ENCODE results near the gene ABCA2. TPM values are rescaled to one million over a fixed set of nuclear protein-coding genes. Genes with fewer than 3 reads are reported as not detected.
A peak's percentile ranks its signal among the peaks of the same experiment; 100 is the strongest.

ABCA2 gene
- total and polyA plus RNA-seq, 9 of the 15 experiments (the other 6 are each of a cell fraction or from before 2014, with no cell fraction given), result 0.69 to 16.3 (median 6.1) TPM; not detected in 2

- peaks cover 3% of the 10 kb centered on the region; the same call in 1 of the 3 replicates for H3K79me2 ChIP-seq (ENCODE audit: control insufficient read depth, insufficient read depth, low read length)
- TF ChIP-seq EHMT2 (IDR thresholded peaks at IDR 0.05), result no peak
- TF ChIP-seq NFIC (IDR thresholded peaks at IDR 0.05), result peak; percentile 87
- peak; percentile 53 for TF ChIP-seq HNRNPL (IDR thresholded peaks at IDR 0.05; ENCODE audit: low read depth, low read length)
- H3K36me3 ChIP-seq (ENCODE audit: control insufficient read depth, insufficient read depth, low read length), result no peaks in the 10 kb centered on the region
- no peak overlapping the region for H3K27ac ChIP-seq (ENCODE audit: extremely low read depth, low read depth, low read length)
- H3K9ac ChIP-seq (ENCODE audit: insufficient read depth in 1 of 2, low read depth in 2 of 2, low read length in 2 of 2), result peak overlapping the region in 1 of 2 experiments; percentile 13; a peak in 1 of 4 replicates
- 57% methylated on average over 62 of the region's 65 CpGs for WGBS (ENCODE audit: insufficient coverage, low coverage, missing lambda C conversion rate)
- in situ Hi-C loops (cut with MboI), result no loop called here
- CTCF ChIA-PET (ENCODE audit: low intra/inter-chr PET ratio), result interaction anchor here (0.6 to 1.0 kb wide), 2 partner anchors 15 to 30 kb away, joined by 3 to 5 read pairs; partner anchors contain the start of gene NPDC1
- no TSS peak for BruUV-seq (replicated peaks)
- intact Hi-C loops (cut with micrococcal nuclease), result no loop called here
- H3K27me3 ChIP-seq (ENCODE audit: control insufficient read depth in 2 of 2, insufficient read depth in 2 of 2, low read length in 2 of 2), result no peaks in the 10 kb centered on the region
- POLR2A ChIA-PET, result interaction anchor here (0.7 kb wide), 1 partner anchor 122 kb away, joined by 3 read pairs; no protein-coding TSS in a partner anchor
- no peak overlapping the region for H2AFZ ChIP-seq (ENCODE audit: low read depth, low read length)
- H3K9me3 ChIP-seq (replicated peaks; ENCODE audit: control insufficient read depth, insufficient read depth, low read depth, low read length), result no peaks in the 10 kb centered on the region
- FAIRE-seq, result no peak
- H3K9me1 ChIP-seq (ENCODE audit: control insufficient read depth, insufficient read depth, low read length), result no peaks in the 10 kb centered on the region
- H3K4me1 ChIP-seq (replicated peaks in 1 of 2; ENCODE audit: control insufficient read depth in 2 of 2, insufficient read depth in 2 of 2, low read length in 2 of 2), result peaks cover 9 to 85% of the 10 kb centered on the region in 2 experiments; a peak in 4 of 5 replicates
- H4K20me1 ChIP-seq (replicated peaks; ENCODE audit: control insufficient read depth, insufficient read depth, low read length), result no peaks in the 10 kb centered on the region
- DNase-seq (ENCODE audit: extremely low read depth in 1 of 4, low spot score in 3 of 4), result no peak
- H3K4me3 ChIP-seq, result no peak overlapping the region
- no peak for ATAC-seq
- H3K4me2 ChIP-seq (ENCODE audit: insufficient read depth, low read length), result no peak overlapping the region
Observed at GRCh38 chr9:137030538-137031527, 2.8 kb upstream of the ABCA2 start.

- Histone ChIP-seq H3K4me1 (replicated peaks in 1 of 2; ENCODE audit: control insufficient read depth in 2 of 2, insufficient read depth in 2 of 2, low read length in 2 of 2) (peaks cover 9 to 85% of the 10 kb centered on the region in 2 experiments; a peak in 4 of 5 replicates), H4K20me1 (replicated peaks; ENCODE audit: control insufficient read depth, insufficient read depth, low read length) (no peaks in the 10 kb centered on the region), H3K27ac (ENCODE audit: extremely low read depth, low read depth, low read length) (no peak overlapping the region), H3K4me3 (no peak overlapping the region), H3K27me3 (ENCODE audit: control insufficient read depth in 2 of 2, insufficient read depth in 2 of 2, low read length in 2 of 2) (no peaks in the 10 kb centered on the region), H3K79me2 (ENCODE audit: control insufficient read depth, insufficient read depth, low read length) (peaks cover 3% of the 10 kb centered on the region; the same call in 1 of the 3 replicates), H2AFZ (ENCODE audit: low read depth, low read length) (no peak overlapping the region), H3K36me3 (ENCODE audit: control insufficient read depth, insufficient read depth, low read length) (no peaks in the 10 kb centered on the region), H3K9me3 (replicated peaks; ENCODE audit: control insufficient read depth, insufficient read depth, low read depth, low read length) (no peaks in the 10 kb centered on the region), H3K9me1 (ENCODE audit: control insufficient read depth, insufficient read depth, low read length) (no peaks in the 10 kb centered on the region), H3K9ac (ENCODE audit: insufficient read depth in 1 of 2, low read depth in 2 of 2, low read length in 2 of 2) (no peak overlapping the region), H3K4me2 (ENCODE audit: insufficient read depth, low read length) (no peak overlapping the region)
- BruUV-seq (replicated peaks), result no TSS peak
- DNase-seq (ENCODE audit: extremely low read depth in 1 of 4, low spot score in 3 of 4), result no peak
- ATAC-seq, result no peak
- FAIRE-seq, result no peak
- 26% methylated on average over 12 of the region's 15 CpGs for WGBS (ENCODE audit: insufficient coverage, low coverage, missing lambda C conversion rate)
- in situ Hi-C loops (cut with MboI) (no loop called here), intact Hi-C loops (cut with micrococcal nuclease) (no loop called here)
- CTCF ChIA-PET (ENCODE audit: low intra/inter-chr PET ratio), result interaction anchor here (0.6 to 3.0 kb wide), 6 partner anchors 14 to 246 kb away, joined by 3 to 17 read pairs (median 4); partner anchors contain the start of genes NPDC1 and TMEM141
- POLR2A ChIA-PET, result interaction anchor here (0.6 to 0.7 kb wide), 3 partner anchors 82 to 154 kb away, joined by 3 to 4 read pairs (median 3); no protein-coding TSS in a partner anchor
- TF ChIP-seq RBM22 (IDR thresholded peaks at IDR 0.05; ENCODE audit: low read depth, low read length, poor library complexity, severe bottlenecking), result no peak
- no peak for TF ChIP-seq MYBL2 (IDR thresholded peaks at IDR 0.05; ENCODE audit: low read depth)
- TF ChIP-seq MYBL2 (CRISPR knock-in tag; IDR thresholded peaks at IDR 0.05; ENCODE audit: borderline replicate concordance), result no peak
- no peak for TF ChIP-seq PTBP1 (IDR thresholded peaks at IDR 0.05; ENCODE audit: low read depth, low read length)
- TF ChIP-seq FOXP1 (CRISPR knock-in tag; IDR thresholded peaks at IDR 0.05), result no peak
- no peak for TF ChIP-seq RBM25 (IDR thresholded peaks at IDR 0.05; ENCODE audit: low read depth, low read length, severe bottlenecking)
- no peak for TF ChIP-seq ZBTB8A (IDR thresholded peaks at IDR 0.05; ENCODE audit: partially characterized antibody)
- TF ChIP-seq PTTG1 (tag; IDR thresholded peaks at IDR 0.05; ENCODE audit: low read depth), result no peak
- TF ChIP-seq PATZ1 (CRISPR knock-in tag; IDR thresholded peaks at IDR 0.05; ENCODE audit: borderline replicate concordance), result no peak
- TF ChIP-seq ZKSCAN3 (CRISPR knock-in tag; IDR thresholded peaks at IDR 0.05), result no peak
Observed at GRCh38 chr9:137030006-137030405, 2.0 kb upstream of the ABCA2 start.
